ENCODE data around the gene PCSK1.

DNA sequence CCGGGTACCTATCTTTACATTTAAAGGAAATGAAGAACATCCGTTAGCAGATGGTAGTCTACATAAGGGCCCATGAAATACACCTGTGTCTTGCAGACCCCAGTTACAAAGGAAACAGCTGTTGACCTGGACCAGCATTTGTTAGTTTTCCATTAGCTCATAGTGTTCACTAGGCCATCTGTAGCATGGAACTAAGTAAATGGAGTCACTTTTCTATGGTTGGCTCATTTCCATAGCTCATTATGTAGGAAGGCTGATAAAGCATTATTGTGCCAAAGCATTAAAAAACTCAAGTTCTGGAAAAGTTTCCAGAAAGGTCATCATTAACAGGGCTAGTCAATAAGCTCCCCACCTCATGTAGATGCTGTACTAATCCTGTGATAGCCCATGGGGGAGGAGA, 62.1 kb downstream of the PCSK1 start:
- TF ChIP-seq, protein P1, sequence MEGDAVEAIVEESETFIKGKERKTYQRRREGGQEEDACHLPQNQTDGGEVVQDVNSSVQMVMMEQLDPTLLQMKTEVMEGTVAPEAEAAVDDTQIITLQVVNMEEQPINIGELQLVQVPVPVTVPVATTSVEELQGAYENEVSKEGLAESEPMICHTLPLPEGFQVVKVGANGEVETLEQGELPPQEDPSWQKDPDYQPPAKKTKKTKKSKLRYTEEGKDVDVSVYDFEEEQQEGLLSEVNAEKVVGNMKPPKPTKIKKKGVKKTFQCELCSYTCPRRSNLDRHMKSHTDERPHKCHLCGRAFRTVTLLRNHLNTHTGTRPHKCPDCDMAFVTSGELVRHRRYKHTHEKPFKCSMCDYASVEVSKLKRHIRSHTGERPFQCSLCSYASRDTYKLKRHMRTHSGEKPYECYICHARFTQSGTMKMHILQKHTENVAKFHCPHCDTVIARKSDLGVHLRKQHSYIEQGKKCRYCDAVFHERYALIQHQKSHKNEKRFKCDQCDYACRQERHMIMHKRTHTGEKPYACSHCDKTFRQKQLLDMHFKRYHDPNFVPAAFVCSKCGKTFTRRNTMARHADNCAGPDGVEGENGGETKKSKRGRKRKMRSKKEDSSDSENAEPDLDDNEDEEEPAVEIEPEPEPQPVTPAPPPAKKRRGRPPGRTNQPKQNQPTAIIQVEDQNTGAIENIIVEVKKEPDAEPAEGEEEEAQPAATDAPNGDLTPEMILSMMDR (IDR thresholded peaks at IDR 0.05; ENCODE audit: poor library complexity): no peak
- TF ChIP-seq EZH2 (IDR thresholded peaks at IDR 0.05; ENCODE audit: borderline replicate concordance): no peak
